DOHH2 (cell line): Measurements from ENCODE around the gene ASRGL1.

Experiments used
- CTCF ChIP-seq: fragments of 200-600 bp; sonication (generic); IDR thresholded peaks from one replicate; pipeline ENCODE4 v1.5.1; 2014; ENCODE audit warnings: antibody characterized with exemption, mild to moderate bottlenecking, low read depth, low read length; ENCODE audit not compliant: poor library complexity, severe bottlenecking
- EZH2phosphoT487 ChIP-seq: fragments of 200-600 bp; sonication (generic); IDR thresholded peaks from 2 replicates; pipeline ENCODE4 v1.6.1; 2017; ENCODE audit warnings: borderline replicate concordance, mild to moderate bottlenecking, antibody characterized with exemption, low read length, moderate library complexity, mixed read lengths

- TF ChIP-seq CTCF: no peak
- TF ChIP-seq EZH2phosphoT487: no peak
Observed at GRCh38 chr11:62433904-62434276, 96.6 kb downstream of the ASRGL1 start.
